HG02938 (cell line): Measurements from ENCODE around the gene DDAH1.
A peak's percentile ranks its signal among the peaks of the same experiment; 100 is the strongest.

Source experiments
- ATAC-seq: cut with Tn5 transposase; IDR thresholded peaks from one replicate; pipeline ENCODE4 v1.9.1; 2021; ENCODE audit warnings: mild to moderate bottlenecking, moderate library complexity; ENCODE audit not compliant: unreplicated experiment

Gene DDAH1

DNA sequence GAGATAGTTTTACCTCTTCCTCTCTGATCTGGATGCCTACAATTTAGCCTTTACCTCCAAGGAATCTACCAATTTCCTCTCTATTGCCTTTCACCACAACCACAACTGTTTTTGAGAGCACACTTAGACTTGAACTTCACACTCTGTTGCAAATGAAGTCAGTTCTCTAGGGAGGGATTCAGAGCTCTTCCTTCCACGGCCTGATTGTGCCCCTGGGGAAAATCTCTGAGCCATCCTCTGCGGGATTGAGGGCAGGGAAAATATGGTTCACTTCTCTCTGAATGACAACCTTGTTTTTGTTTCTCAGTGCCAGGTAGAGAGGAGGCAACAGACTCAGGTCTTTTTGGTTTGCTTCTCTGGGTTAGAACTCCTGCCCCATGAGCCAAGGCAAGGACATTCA, 153.1 kb downstream of the DDAH1 start:
- ATAC-seq = no peak

DNA sequence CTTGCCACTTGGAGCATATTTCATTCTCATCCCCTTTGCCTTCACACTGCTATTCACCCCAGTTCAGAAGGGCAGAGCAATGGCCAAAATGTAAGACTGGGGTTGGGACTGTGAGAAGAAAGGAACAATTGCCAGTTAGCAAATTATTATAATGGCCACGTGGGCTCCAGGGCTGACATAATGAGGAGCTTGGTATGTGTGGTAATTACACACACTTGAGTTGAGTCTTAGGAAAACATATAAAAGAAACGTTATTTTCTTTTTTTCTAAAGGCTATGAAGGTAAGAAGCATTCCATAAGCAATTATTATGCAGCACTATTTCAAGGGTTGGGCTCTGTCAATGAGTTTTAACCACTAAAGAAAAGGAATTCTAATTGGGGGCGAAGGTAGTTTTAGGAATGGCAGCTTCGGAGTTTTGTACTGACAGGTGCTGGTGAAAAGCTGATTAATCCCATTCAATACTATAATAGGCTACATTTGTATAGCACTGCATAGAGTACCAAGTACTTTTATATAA, 156.1 kb downstream of the DDAH1 start:
- ATAC-seq = no peak

DNA sequence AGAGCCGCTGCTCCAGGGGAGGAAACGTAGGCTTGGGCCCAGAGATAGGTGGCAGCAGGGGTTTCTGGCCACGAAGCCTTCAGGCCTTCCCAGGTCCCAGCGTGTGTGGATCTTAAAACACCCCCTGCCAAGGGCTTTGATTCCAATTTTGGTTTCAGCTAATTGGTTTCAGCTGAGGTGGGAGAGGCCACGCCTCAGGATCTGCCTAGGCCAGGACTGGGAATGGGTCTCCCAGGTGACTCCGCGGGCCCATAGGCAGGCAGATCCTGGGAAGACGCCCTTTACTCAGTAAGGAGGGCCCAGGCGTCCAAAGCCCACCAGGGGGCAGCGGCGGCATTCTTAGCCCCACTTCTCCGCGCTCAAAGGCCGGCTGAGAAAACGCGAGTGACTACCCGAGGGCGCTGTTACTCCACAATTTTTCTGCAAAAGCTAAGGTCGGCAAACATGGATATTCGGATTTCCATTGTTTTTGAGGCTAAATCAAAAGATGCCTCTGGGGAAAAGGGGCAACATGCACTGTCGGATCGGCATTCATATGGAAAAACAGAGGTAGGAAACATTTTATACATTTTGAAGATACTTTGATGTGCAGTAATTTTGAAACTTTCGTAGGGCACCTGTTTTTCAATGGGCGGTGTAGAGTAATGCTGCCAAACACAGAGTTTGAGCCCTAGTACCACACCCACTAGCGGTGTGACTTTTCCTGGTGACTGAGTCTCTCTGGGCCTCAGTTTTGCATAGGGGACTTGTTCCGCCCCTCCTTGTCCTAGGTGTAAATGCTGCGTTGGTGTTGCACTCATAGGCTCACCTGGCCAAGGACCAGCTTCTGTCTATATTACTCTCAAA, 156.7 kb downstream of the DDAH1 start:
- ATAC-seq = peak; percentile 84

DNA sequence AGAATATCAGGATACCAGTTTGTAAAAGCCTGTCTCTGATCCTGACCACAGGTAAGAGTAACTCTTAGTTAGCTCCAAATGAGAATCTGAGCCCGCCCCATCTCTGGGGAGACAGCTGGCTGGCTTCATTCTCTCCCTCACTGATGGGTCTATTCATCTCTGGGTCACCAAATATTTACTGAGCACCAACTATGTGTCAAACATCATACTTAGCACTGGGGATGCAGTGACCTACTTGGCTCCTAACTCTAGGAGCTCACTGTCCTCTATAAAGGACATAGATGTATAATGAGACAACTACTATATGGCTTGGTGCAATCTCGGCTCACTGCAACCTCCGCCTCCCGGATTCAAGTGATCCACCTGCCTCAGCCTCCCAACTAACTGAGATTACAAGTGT, 158.7 kb downstream of the DDAH1 start:
- no peak for ATAC-seq

DNA sequence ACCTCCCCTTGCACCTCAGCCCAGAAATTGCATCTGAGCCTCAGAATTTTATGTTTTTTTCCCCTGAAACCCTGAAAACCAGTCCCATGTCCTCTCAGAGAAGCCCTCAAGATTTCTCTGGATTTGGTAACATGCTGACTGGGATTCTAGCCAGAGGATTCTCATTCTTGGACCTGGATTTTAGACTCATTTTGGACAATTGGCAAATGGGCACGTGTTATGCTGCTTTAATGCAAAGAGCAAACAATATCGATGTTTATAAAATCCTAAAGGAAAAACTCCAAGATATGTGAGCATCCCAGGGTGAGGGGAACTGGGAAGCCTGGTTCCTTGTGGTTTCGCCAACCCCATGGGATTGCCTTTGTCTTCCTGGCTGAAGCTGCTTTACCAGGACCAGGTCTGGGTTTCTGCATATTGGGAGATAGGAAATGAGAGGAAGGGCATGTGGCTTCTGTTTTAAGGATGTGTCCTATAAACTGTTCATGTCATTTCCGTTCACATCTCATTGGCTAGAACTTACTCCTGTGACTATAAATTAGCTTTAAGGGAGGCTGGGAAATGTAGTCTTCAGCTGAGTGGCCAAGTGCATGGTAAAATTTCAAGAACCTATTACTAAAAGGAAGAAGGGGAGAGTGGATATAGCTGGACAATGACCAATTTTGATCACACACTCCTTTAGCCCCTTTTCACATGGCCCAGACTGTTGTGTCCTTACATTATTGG, 161.4 kb downstream of the DDAH1 start:
- no peak for ATAC-seq

DNA sequence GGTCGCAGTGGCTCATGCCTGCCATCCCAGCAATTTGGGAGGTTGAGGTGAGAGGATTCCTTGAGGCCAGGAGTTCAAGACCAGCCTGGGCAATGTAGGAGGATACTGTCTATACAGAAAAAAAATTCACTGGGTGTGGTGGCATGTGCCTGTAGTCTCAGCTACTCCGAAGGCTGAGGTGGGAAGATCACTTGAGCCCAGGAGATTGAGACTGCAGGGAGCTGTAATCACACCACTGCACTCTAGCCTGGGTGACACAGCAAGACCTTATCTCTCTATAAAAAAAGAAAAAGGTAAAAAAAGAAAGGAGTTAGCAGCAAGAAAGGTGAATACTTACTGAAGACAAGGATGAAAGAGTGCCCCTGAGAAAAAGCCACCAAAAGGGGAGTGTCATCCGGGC, 164.8 kb downstream of the DDAH1 start:
- ATAC-seq = no peak

DNA sequence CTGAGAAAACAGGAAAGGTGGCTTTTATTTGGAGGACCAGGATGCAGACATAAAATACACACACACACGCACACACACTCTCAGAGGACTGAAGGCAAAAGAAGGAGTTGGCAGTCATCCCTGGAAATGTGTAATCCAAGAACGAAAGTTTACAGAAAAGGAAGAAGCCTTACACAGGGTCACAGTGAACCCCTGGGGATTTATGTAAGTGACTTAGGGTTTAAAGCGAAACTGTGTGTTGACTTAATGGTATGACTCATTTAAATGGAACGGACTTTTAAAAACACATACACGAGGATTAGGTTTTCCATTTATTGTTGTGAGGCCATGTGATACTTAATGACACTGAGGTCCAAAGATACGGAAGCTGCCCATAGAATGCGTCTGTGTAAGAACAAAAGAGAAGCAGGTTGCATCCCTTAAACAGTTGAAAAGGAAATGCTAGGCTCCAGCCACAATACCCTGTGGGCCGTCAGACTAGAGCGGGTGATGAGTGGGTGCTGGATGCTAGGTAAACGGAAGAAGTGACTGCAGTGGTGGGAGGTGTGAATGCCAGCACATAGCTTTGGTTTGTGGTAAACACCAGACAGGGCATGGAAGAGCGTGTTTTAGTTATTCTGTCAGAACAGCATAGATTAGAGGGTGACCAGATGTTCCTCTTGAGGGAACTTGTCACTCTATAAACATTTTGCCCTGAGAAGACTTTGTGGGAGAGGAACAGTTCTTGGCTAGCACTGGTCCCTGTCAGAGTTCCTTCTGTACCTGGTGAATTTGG, 166.9 kb downstream of the DDAH1 start:
- peak; percentile 91 for ATAC-seq

DNA sequence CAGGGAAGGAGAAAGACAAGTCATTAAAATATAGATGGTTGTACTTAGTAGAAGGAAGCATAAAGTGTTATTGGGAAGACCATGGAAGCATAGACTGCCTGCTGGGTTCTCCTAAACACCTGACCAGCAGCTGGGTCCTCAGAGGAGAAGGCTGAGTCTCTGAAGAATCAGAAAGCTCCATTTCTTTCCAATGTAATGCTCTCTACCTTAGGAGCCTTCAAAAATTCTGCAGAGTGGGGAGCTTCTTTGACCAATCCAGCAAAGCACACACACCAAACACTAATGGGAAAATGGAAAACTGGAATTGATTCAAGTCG, 167.5 kb downstream of the DDAH1 start:
- ATAC-seq = no peak

DNA sequence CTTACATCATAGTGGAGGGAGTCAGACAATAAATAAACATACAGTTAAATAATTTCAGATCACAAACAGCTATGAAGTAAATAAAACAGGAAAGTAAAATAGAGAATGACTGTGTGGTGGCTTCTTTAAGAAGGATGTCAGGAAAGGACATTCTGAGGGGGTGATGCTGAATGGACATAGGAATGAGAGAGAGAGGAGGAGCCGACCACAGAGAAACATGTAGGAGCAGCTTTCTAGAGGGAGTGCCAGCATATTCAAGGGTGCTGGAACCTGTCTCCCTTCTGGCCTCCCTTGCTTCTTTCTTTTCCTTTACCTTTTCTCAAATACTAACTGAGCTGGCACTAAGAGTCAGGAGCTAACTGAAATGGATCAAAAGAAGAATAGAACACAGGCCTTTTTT, 168.0 kb downstream of the DDAH1 start:
- no peak for ATAC-seq

DNA sequence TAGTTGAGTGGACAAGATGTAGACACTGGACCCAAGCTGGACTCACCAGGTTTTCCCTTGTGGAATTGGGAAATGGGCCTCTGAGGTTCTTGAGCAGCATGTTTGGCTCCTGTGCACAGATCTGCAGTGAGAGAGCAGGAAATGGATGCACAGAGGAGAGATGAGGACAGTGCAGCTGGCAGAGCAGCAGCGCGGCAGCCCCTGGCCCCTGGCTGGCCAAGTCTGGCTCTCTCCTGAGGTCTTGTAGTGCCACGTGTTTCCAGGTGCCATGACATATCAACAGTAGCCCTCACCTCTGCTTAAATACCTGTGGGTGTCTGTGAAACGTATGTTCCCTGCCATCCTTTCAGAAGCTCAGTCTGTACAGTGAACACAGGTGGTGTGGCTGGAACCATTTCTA, 169.3 kb downstream of the DDAH1 start:
- ATAC-seq = no peak

DNA sequence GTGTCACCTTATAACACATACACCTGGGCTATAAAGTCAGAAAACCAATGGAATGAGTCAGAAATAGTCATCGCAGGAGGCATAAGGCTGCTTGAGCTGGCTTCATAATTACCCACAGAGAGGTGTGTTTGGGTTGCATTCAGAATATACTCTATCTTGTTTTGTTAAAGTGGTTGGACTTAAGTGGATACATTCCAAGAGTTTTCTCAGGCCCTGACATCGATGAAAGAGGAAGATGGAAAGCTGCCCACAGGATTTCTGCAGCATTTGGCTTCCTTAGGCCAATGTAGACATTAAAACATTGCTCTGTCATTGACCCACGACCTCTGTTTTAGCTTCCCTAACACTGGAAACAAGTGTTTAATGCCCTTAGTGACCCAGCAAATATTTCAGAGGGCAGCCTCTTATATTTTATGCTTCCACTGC, 169.9 kb downstream of the DDAH1 start:
- no peak for ATAC-seq

DNA sequence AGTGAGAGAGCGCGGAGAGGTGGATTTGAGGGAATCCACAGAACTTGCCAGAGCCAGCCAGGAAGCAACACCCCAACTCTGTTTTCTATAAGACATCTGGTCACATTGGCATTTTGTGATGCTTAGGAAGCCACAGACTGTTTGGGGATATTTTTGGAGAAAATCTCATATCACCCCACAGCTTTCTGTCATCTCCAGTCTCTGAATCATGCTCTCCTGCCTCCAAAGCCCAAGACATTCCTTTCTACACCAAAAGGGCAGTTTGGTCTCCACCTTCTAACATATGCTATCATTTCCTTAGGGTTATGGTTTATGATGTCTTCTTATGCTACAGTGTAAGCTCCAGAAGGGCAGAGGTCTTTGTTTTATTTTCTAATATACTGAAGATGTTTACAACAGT, 174.1 kb downstream of the DDAH1 start:
- no peak for ATAC-seq

DNA sequence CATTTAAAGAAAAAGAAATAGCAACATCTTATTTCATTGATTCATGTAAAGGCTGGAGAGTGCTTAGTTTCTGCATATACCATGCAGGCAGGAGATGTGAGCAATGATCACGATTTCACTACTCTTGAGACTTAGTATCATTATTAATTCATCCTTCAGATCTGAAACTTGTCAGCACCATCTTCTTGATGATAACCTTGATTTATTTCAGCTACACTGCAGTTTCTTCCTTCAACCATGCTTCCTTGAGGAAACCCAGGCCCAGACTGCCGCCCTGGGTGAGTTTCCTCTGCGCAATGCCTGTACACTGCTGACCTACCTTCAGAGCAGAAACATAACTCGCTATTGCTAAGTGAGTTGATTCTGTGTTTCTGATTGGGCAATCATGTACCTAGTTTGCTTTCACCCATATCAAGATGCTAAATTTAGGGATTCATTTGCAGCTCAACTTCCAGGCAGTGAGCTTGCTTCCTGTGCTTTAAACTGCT, 175.1 kb downstream of the DDAH1 start:
- ATAC-seq = no peak

DNA sequence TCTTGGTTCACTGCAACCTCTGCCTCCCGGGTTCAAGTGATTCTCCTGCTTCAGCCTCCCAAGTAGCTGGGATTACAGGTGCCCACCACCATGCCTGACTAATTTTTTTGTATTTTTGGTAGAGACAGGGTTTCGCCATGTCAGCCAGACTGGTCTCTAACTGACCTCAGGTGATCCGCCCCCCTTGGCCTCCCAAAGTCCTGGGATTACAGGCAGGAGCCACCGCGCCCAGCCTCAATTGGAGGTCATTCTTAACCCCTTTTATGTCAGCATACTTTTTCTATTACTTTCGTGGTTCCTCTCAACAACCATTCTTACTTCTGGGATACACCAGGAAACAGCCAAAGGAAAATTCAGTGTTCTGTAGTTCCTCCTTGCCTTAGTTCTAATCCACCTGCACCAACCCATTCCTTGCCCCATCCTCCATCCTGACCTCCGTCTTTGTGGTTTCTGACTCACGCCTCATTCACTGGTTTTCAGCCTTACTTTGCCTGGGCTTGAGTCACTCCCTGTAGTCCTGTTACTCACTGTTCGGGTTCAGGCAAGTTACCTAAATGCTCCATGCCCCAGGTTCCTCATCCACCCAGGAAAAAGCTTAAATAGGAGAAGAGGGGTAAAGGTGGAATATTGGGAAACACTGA, 175.6 kb downstream of the DDAH1 start:
- ATAC-seq = no peak

DNA sequence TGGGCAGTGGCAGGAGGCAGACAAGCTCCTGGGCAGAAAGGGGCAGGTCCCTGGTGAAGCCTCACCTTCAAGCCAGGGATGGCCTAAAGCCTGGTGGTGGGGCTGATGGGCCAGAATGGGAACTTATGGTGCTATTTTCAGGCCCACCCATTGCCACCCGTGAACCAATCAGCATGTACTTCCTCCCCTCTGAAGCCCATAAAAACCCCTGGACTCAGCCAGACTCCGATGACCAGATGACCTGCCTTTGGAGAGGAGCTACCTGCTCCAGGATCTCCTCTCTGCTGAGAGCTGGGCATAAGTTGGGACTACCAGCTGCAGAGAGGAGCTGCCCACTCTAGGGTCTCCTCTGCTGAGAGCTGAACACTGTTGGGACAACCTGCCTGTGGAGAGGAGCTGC, 180.8 kb downstream of the DDAH1 start:
- no peak for ATAC-seq

DNA sequence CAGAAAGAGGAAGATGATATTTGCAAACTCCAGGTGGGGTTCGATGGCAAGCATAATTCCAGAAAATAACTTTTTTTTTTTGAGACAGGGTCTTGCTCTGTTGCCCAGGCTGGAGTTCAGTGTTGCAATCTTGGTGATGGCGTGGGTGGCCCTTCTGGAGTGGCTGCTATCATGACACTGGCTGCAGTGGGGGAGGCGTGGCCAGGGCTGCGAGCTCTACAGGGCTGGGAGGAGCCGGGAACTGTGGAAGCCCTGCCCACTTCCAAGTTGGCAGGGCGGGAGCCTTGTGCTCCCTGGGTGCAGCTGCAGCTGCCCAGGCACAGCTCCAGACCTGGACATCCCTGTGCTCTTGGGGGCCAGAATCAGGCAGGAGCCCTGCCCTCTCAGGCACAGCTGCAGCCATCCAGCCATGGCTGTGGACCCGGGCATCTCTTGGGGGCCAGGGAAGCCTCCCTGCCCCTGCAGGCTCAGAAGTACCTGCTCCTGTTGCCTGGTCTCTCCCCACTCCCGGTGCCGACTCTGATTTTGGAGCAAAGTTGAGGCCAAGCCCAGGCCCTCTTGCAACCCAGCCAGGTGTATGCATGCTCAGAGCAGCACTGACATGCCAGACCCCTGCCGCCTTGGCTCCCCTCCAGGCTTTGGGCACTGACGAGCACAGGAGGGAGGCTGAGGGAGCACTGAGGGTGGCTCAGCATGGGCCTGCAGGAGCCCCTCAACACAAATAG, 181.3 kb downstream of the DDAH1 start:
- no peak for ATAC-seq

DNA sequence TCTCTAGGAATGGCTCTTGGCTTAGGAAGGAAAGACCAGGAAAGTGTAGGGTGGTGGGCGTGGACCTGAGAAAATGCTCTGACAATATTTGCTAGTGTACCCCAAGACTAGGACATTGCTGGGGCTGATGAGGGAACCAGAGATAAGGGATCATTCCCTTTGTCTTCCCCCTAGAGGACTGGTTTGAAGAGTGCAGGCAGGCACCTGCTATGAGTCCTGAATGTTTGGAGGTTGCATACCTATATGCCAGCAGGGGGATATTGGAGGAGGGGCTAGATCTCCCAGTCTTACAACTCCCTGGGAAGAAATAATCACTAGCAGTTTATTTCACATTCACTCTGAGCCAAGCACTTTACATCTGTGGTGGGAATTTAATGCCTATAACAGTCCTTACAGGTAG, 182.5 kb downstream of the DDAH1 start:
- ATAC-seq = no peak

DNA sequence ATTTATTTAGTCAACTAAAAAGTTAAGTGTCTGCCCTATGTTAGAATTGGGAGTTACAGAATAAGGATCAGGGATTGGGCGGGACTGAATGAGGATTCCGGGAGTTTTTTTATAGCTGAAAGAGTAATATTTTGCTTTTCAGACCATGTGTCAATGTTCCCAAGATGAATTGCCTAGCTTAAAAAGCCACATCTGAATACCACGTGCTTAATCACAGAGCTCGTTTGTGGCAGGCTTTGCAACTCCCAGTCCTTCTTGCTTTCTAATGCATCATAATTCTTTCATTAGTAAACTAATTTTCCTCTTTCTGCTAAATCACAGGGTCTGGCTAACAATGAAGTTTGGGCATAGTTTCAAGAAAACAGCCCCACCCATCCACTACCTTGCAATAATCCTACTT, 184.3 kb downstream of the DDAH1 start:
- no peak for ATAC-seq

DNA sequence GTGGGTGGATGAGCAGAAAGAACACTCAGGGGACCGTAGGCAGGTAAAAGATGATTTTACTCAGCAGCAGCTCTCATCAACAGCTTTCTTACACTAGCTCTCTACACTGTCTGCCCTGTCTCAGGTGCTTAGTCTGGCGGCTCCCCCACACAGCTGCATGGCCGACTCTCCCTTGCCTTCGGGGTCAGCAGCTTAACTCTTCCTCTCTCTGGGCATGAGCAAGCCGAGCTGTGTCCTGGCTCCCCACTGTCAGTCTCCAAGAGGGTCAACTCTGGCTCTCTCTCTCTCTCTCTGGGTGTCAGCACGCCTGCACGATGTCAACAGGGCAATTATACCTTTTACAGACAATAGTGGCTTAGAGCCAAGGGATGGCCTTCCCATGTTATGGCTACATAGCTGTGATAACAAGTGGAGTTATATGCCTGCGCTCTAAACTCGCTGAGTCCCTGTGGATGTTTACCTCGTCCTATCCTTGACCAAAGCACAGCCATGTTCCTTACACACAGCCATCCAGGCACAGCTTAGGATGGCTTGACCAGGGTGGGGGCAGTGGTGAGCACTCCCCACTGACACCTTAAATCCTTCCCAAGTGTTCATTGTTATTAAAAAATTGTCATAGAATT, 185.4 kb downstream of the DDAH1 start:
- no peak for ATAC-seq

DNA sequence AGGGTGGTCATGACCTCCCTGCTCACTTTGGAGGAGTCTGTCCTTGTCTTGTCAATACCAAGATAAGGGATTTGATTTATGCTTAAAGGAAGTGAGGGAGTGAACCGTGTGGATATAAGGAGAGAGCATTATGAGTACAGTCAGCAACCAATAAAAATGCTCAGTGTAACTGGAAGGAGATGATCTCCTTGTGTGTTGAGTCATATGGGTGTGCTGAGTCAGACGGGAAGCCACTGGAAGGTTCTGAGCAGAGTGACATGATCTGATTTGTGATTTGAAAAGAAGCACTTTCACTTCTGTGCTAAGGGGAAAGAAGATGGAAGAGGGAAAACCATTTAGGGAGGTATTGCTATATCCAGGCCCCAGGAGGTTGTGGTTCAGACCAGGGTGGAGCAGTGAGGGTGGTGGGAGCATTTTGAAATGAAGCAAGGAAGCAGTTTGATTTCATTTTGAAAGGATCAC, 186.1 kb downstream of the DDAH1 start:
- peak; percentile 12 for ATAC-seq
